ENCODE measurements around the gene DLX2. TPM values are rescaled to one million over a fixed set of nuclear protein-coding genes. Genes with fewer than 3 reads are reported as not detected.
"Not testable (repeated sequence)": the region's sequence is repeated elsewhere in the genome, so short reads cannot be mapped to it uniquely, and the experiment has no call there.

Gene DLX2
- total RNA-seq, 1 donor from 2014 or later, result 17.6 TPM

DNA sequence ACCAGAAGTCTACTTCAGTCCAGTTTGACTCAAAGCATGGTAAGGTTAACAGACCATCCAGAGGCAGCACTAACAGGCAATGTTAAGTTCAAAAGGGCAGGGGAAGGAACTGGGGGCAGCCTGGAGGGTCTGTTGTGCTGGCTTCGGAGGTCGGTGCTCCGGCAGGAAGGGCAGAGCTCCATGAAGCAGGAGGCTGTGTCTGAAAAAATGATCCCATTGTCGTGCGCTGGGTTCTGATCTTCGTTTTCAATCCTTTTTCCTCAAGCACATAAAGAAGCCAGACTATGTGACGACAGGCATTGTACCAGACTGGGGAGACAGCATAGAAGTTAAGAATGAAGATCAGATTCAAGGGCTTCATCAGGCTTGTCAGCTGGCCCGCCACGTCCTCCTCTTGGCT is 39.3 kb downstream of the DLX2 start:
- TF ChIP-seq, protein P1, sequence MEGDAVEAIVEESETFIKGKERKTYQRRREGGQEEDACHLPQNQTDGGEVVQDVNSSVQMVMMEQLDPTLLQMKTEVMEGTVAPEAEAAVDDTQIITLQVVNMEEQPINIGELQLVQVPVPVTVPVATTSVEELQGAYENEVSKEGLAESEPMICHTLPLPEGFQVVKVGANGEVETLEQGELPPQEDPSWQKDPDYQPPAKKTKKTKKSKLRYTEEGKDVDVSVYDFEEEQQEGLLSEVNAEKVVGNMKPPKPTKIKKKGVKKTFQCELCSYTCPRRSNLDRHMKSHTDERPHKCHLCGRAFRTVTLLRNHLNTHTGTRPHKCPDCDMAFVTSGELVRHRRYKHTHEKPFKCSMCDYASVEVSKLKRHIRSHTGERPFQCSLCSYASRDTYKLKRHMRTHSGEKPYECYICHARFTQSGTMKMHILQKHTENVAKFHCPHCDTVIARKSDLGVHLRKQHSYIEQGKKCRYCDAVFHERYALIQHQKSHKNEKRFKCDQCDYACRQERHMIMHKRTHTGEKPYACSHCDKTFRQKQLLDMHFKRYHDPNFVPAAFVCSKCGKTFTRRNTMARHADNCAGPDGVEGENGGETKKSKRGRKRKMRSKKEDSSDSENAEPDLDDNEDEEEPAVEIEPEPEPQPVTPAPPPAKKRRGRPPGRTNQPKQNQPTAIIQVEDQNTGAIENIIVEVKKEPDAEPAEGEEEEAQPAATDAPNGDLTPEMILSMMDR (IDR thresholded peaks at IDR 0.05), result no peak
- Mint-ChIP-seq H3K27ac (ENCODE audit: unreplicated experiment) (no peak overlapping the region), H3K9me3 (ENCODE audit: unreplicated experiment) (no peaks in the 10 kb centered on the region), H3K36me3 (ENCODE audit: unreplicated experiment) (peaks cover 19% of the 10 kb centered on the region), H3K4me3 (ENCODE audit: unreplicated experiment) (no peak overlapping the region), H3K27me3 (ENCODE audit: unreplicated experiment) (peaks cover 2% of the 10 kb centered on the region), H3K4me1 (ENCODE audit: unreplicated experiment) (no peaks in the 10 kb centered on the region)
- no peak for DNase-seq (ENCODE audit: extremely low spot score, unreplicated experiment)

DNA sequence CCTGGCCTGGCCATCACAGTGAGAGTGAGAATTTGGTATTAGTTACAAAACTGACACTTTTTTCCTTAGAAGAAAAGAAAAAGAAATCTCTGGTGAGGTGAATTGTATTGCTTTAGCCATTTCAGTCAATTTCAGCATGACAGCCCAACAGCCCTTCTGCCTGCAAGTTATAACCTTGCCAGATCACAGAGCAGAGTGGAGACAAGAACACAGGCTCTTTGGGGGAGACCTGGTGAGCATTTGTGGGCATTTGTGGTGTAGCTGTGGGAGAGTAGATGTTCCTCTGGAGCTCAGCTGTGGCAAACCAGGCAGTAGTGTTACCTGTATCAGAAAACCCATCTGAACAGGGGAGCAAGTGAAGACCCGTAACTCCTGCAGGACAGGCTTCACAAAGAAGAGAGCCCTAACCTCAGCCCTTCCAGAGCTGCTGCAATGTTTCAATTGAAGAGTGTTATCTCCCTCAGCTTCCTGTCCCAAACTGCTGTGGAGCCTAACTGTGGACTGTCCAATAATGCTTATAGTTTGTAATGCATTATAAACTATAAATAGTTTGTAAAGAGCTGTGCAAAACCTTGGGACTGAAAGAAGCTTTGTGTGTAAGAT is 40.2 kb downstream of the DLX2 start:
- Mint-ChIP-seq H3K27me3 (ENCODE audit: unreplicated experiment) (peaks cover 2% of the 10 kb centered on the region), H3K9me3 (ENCODE audit: unreplicated experiment) (no peaks in the 10 kb centered on the region), H3K36me3 (ENCODE audit: unreplicated experiment) (peaks cover 19% of the 10 kb centered on the region), H3K27ac (ENCODE audit: unreplicated experiment) (no peak overlapping the region), H3K4me3 (ENCODE audit: unreplicated experiment) (no peak overlapping the region), H3K4me1 (ENCODE audit: unreplicated experiment) (no peaks in the 10 kb centered on the region)
- TF ChIP-seq, protein P1 (IDR thresholded peaks at IDR 0.05), result no peak
- no peak for DNase-seq (ENCODE audit: extremely low spot score, unreplicated experiment)

DNA sequence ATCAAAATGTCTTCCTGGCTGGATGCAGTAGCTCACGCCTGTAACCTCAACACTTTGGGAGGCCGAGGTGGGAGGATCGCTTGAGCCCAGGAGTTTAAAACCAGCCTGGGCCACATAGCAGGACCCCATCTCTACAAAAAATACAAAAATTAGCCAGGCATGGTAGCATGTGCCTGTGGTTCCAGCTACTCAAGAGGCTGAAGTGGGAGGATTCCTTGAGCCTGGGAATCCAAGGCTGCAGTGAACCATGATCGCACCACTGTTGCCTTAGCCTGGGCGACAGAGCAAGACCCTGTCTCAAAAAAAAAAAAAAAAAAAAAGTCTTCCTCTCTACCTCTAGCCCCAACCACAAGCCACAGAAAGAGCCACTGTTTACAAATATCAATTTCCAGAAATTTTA is 42.6 kb downstream of the DLX2 start:
- not testable (repeated sequence) for H3K27ac Mint-ChIP-seq (ENCODE audit: unreplicated experiment); H3K4me3 Mint-ChIP-seq (ENCODE audit: unreplicated experiment); H3K4me1 Mint-ChIP-seq (ENCODE audit: unreplicated experiment); H3K27me3 Mint-ChIP-seq (ENCODE audit: unreplicated experiment); DNase-seq (ENCODE audit: extremely low spot score, unreplicated experiment); H3K9me3 Mint-ChIP-seq (ENCODE audit: unreplicated experiment)
- H3K36me3 Mint-ChIP-seq (ENCODE audit: unreplicated experiment), result peaks cover 17% of the 10 kb centered on the region

DNA sequence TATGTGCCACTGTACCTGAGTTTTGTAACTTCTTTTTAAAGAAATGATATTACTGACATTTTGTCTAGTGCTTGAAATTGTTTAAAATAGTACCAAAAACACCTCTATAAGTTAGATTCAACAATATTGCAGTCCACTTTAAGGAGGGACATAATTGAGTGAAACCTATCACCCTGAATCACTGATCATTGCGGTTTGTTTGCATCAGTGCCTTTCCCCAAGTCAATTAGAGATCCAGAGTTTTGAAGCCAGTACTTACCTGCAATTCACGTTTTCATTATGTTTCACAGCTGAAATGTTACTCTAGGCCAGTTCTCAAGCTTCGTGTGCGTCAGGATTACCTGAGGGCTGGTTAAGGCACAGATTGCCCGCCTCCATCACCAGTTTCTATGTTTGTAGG is 44.0 kb downstream of the DLX2 start:
- H3K4me3 Mint-ChIP-seq (ENCODE audit: unreplicated experiment), result no peak overlapping the region

DNA sequence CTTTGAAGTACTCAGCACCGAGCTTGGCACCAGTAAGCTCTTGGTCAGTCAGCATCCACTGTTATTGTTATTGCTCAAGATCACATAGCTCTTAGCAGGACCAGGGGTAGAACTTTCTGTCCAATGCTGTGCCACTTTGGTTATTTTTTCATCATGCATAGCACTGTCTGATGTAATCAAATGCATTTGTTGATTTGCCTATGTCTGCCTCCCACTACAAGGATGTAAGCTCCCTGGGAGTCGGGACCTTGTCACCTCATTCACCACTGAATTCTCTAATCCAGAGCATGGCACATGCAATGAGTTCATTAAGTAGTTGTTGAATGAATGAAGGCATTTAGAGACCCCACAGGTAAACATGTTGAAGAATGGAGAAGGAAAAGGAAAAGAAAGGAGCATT is 46.4 kb downstream of the DLX2 start:
- H3K9me3 Mint-ChIP-seq (ENCODE audit: unreplicated experiment), result no peaks in the 10 kb centered on the region
- no peaks in the 10 kb centered on the region for H3K36me3 Mint-ChIP-seq (ENCODE audit: unreplicated experiment)
- no peak for DNase-seq (ENCODE audit: extremely low spot score, unreplicated experiment)
- no peaks in the 10 kb centered on the region for H3K27me3 Mint-ChIP-seq (ENCODE audit: unreplicated experiment)
- peaks cover 25% of the 10 kb centered on the region for H3K4me1 Mint-ChIP-seq (ENCODE audit: unreplicated experiment)
- H3K4me3 Mint-ChIP-seq (ENCODE audit: unreplicated experiment), result no peak overlapping the region
- H3K27ac Mint-ChIP-seq (ENCODE audit: unreplicated experiment), result no peak overlapping the region
- TF ChIP-seq, protein P1 (IDR thresholded peaks at IDR 0.05), result no peak

More for the DNA sequence above, 44.0 kb downstream of the DLX2 start:
- Mint-ChIP-seq H3K4me1 (ENCODE audit: unreplicated experiment) (peaks cover 2% of the 10 kb centered on the region), H3K27me3 (ENCODE audit: unreplicated experiment) (peaks cover 2% of the 10 kb centered on the region), H3K27ac (ENCODE audit: unreplicated experiment) (no peak overlapping the region), H3K36me3 (ENCODE audit: unreplicated experiment) (peaks cover 12% of the 10 kb centered on the region), H3K9me3 (ENCODE audit: unreplicated experiment) (no peaks in the 10 kb centered on the region)
- TF ChIP-seq, protein P1 (IDR thresholded peaks at IDR 0.05), result no peak
- DNase-seq (ENCODE audit: extremely low spot score, unreplicated experiment), result no peak

DNA sequence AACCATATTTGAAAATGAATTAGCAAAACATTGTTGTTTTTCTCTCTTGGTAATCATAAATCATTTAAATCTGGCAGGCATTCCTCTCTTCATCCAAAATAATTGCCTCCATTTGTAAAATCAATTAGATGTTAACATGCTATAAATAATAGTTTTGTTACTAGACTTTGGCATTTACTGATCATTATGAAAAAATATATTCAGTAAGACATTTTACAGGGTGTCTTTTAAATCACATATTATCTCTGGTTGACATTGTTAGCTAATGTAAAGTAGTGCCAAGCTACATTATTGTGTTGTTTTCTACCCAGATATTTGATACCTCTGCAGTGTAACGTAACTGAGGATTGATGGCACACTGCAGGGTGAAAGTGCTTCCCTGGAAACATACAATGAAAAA is 49.2 kb downstream of the DLX2 start:
- no peaks in the 10 kb centered on the region for H3K36me3 Mint-ChIP-seq (ENCODE audit: unreplicated experiment)
- TF ChIP-seq, protein P1 (IDR thresholded peaks at IDR 0.05), result no peak

More for the DNA sequence above, 49.2 kb downstream of the DLX2 start:
- Mint-ChIP-seq H3K4me1 (ENCODE audit: unreplicated experiment) (peaks cover 35% of the 10 kb centered on the region), H3K27me3 (ENCODE audit: unreplicated experiment) (no peaks in the 10 kb centered on the region), H3K27ac (ENCODE audit: unreplicated experiment) (no peak overlapping the region), H3K4me3 (ENCODE audit: unreplicated experiment) (no peak overlapping the region), H3K9me3 (ENCODE audit: unreplicated experiment) (no peaks in the 10 kb centered on the region)
- DNase-seq (ENCODE audit: extremely low spot score, unreplicated experiment), result no peak

Data from osteocyte (in vitro differentiated cells).